Brain pericyte (primary cell): ENCODE measurements around the gene BICD1.
"Not testable (repeated sequence)": the region's sequence is repeated elsewhere in the genome, so short reads cannot be mapped to it uniquely, and the experiment has no call there.

Experiments used
- DNase-seq: peaks from one replicate; pipeline ENCODE4 v3.0.0-alpha.2; 2012; ENCODE audit warnings: low read depth, low spot score

BICD1 gene

DNA sequence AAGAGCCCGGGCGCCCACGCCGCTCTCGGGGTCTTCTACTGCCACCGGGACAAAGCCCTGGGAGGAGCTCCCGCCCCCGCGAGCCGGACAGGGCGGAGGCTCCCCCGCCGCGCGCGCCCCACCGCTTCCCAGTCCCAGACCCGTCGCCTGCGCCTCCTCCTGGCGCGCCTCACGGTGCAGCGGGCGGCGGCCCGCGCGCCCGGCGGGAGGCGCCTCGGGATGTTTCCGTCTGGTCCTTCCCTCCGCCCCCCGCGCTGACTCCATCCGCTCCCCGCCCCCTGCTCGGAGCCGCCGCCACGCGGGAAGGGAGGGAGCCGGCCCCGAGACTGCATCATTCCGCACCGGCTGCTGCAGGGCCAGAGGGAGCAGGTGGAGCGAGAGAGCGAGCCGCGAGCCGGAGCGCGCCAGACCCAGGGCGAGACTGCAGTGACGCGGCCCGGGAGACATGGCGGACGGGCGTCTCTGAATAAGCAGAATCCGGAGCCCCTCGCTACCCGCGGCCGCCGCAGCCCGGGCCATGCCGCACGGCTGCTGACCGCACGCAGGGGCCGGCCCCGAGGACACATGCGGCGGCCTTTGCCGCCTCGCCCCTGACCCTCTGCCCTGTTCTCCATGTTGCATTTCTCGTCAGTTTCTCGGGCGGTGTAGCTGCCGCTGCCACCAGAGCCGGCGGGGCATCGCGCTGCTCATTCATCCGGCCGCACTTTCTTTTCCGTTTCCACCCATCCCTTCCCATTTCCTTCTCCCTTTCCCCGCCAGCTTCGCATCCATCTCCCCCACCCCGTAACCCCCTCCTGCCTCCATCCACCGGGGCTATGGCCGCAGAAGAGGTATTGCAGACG is at the start of gene BICD1:
Gene BICD1, plus strand, starts transcription at position 331 of the 842 bp plus-strand sequence. Its CDS starts 485 bp downstream, at position 816.
- DNase-seq = peak; percentile 62

DNA sequence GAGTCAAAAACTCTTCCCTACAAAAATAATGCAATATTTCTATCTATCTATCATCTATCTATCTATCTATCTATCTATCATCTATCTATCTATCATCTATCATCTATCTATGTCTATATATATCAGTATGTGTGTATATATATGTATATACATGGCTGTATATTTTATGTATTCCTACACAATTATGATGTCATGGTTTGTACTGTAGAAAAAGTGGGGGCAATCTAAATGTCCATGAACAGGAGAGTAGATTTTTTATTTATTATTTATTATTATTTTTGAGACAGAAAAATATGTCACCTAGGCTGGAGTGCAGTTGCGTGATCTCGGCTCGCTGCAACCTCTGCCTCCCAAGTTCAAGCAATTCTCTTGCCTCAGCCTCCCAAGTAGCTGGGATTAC is 45.6 kb upstream of the BICD1 start:
- DNase-seq = no peak

- DNase-seq = no peak
Measured at GRCh38 chr12:32062881-32063280, 43.8 kb upstream of the BICD1 start.

DNA sequence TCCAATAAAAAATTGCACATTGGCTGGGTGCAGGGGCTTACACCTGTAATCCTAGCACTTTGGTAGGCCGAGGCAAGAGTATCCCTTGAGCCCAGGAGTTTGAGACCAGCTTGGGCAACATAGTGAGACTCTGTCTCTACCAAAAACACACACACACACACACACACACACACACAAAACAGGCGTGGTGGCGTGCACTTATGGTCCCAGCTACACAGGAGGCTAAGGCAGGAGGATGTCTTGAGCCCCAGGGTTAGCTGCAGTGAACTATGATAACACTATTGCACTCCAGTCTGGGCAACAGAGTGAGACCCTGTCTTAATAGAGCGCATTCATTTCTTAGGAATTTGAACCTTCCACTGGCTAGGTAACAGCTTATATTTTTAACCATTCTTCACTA is 42.9 kb upstream of the BICD1 start:
- no peak for DNase-seq

DNA sequence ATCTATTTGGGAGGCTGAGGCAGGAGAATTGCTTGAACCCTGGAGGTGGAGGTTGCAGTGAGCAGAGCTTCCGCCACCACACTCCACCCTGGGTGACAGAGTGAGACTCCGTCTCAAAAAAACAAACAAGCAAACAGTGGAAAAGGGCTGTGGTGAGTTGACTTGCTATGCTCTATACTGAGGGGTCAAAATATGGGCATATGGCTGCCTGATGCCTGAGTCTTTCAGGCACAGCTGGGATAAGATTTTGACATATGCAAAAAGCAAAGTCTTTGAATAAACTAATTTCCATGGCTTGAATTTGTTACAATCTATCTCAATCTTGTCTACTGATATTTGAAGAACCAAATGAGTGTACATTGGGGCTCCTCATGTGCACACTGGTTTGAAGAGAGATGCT is 40.4 kb upstream of the BICD1 start:
- DNase-seq = no peak

DNA sequence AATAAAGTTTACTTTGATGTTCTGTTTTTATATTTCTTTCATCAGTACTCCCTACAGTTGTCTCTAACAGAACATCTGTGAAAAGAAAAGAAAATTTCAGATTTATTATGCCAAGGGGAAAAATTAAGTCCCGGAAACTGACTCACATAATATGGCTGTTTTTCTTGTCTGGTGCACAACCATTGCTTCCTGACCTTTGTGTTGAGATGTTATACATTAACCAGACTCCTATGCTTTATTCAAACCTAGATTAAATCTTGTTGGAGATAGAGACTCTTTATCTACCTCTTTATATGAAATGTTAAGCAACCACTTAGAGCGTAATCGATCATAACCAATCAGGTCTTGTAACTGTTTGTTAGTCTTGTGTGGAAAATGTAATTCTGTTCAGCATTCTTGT is 37.6 kb upstream of the BICD1 start:
- DNase-seq = no peak

- DNase-seq = no peak
Measured at GRCh38 chr12:32069731-32070130, 36.9 kb upstream of the BICD1 start.

- DNase-seq = no peak
Measured at GRCh38 chr12:32070370-32070769, 36.3 kb upstream of the BICD1 start.

- DNase-seq = no peak
Measured at GRCh38 chr12:32072102-32072501, 34.5 kb upstream of the BICD1 start.

DNA sequence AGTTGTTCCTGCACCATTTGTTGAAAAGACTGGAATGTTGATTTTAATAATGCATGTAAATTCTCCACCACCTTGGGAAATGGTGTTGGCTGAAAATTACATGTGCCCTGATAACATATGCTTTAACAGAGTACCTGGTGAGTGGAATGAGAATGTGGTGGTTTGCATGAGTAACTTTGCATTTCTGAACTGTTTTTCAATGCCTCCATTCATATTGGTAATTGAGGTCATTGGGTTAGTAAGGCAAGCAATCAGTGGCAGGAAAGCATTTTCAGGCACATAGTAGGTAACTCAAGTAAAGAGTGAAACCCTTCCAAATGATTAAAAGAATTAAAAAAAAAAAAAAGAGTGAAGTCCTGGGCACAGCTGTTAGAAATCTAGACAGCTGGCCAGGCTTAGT is 32.2 kb upstream of the BICD1 start:
- no peak for DNase-seq

- DNase-seq = no peak
Measured at GRCh38 chr12:32076941-32077340, 29.7 kb upstream of the BICD1 start.

- DNase-seq = no peak
Measured at GRCh38 chr12:32080435-32080834, 26.2 kb upstream of the BICD1 start.

DNA sequence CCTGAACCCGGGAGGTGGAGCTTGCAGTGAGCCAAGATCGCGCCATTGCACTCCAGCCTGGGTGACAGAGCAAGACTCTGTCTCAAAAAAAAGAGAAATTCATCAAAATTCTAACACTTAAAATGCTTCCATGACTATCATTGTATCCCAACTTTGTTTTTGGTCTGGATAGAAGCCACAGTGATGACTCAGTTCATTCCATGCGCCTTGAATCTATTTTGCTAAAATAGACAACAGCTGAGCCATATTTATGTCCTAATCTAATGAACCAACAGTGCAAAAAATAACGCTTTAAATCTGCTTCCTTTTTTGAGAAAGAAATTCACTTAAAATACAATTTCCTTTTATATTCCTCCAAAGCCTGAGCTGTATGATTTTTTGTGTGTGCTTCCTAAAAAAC is 23.2 kb upstream of the BICD1 start:
- no peak for DNase-seq

GRCh38 chr12:32084017-32084688 is 22.5 kb upstream of the BICD1 start:
- no peak for DNase-seq

- no peak for DNase-seq
Measured at GRCh38 chr12:32084753-32085152, 21.9 kb upstream of the BICD1 start.

DNA sequence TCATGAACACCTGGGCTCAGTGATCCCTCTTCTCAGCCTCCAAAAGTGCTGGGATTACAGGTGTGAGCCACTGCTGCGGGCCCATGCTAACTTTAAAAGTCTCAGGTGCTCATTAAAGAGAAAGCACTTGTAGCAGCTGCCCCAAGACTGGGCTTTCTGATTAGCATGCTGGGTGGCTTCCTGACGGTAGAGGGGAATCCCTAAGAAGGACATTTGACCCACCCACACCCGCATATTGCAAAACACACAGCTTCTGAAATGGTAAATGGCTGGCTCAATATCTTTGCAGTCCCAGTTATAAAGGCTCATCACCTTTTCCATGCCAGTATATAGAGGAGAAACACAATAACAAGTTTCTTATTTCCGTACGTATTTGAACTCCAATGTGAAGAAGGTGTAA is 19.3 kb upstream of the BICD1 start:
- DNase-seq = no peak

DNA sequence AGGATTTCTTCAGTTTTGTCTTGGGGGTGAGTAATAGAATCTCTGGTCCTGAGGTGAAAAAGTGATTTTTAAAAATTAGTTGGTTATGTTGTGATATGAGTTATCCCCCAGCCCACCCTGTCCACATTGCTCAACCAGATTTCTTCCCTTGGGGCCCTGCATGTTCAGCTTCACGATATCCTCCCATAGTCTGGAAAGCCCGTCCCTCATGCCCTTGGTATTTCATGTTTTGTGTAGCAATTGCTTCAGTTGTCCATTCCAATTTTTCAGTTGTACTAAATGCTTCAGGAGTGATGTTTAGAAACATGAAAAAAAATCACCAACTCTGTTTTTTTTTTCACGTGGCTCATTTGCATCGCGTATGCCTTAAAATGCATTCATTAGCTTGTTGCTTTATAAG is 17.5 kb upstream of the BICD1 start:
- no peak for DNase-seq

DNA sequence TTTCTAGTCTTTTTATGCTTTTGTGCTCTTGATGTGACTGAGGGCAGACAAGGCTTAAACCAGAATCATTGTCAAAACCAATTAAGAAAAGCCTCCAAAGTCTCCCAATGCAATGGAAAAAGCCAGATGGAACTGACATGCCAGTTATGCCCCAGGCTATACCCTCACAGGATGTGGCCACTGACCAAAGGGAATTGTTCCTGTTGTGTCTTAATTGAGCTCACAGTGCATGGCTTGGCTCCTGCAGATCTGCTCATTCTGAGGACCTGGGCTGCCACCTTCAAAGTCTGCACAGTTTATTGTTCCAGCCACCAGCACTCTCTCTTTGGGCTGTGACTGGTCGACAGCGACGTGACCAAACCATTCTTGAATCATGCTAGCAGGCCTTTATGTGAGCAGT is 17.1 kb upstream of the BICD1 start:
- DNase-seq = no peak

DNA sequence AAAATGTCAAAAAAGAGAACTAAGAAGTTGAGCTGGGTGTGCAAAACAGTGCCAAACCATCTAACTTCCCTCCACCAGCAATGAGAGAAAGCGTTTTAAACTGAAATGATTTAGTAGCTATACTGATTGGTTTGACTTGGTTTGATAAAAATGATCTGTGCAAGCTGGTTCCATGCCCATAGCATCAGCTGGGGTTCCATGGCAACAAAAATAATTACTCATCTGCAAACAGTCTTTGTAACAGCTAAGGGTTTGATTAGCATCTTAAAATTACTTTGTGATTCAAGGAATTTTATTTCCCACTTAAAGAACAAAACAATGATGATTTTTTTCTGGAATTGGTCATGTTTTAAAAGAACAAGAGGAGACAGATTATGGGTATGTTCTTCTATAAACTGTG is 15.0 kb upstream of the BICD1 start:
- DNase-seq = no peak

GRCh38 chr12:32098112-32098511 is 8.5 kb upstream of the BICD1 start:
- DNase-seq = no peak

DNA sequence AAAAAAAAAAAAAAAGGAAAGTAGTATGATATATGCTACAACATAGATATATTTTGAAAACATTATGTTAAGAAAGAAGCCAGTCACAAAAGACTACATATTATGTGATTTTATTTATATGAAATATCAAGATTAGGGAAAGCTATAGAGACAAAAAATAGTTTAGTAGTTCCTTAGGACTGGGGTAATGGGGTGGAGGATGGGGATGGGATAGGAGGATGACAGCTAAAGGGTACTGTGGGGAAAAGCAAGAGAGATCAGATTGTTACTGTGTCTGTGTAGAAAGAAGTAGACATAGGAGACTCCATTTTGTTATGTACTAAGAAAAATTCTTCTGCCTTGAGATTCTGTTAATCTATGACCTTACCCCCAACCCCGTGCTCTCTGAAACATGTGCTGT is 7.4 kb upstream of the BICD1 start:
- DNase-seq = not testable (repeated sequence)

DNA sequence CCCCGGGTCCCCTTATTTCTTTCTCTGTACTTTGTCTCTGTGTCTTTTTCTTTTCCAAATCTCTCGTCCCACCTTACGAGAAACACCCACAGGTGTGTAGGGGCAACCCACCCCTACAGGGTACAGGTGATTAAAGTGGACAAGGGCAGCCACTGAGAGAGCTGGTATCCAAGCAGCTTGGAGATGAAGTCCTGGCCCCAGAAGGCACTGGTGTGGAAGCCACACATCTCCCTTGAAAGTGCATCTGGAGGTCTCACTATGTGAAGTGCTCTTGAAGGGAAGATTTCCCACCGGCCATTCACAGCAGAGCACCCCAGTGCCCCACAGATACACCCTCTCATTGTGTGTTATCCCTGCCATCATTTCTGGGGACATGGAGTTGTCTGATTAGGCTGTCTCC is 6.3 kb upstream of the BICD1 start:
- no peak for DNase-seq

GRCh38 chr12:32100888-32101287 is 5.8 kb upstream of the BICD1 start:
- no peak for DNase-seq
